ENCODE data around the gene KCTD13. TPM values are rescaled to one million over a fixed set of nuclear protein-coding genes. Genes with fewer than 3 reads are reported as not detected.
"Not testable (repeated sequence)": the region's sequence is repeated elsewhere in the genome, so short reads cannot be mapped to it uniquely, and the experiment has no call there.

KCTD13 gene
- total and polyA plus RNA-seq, 9 donors = 4.3 to 18.8 (median 12.2) TPM

- 83% methylated on average over 1 of the region's 2 CpGs for WGBS (ENCODE audit: insufficient coverage)
- H3K9me3 ChIP-seq (replicated peaks; ENCODE audit: control insufficient read depth, low read depth, low read length) = no peaks in the 10 kb centered on the region
- no peak overlapping the region for H3K4me3 ChIP-seq (ENCODE audit: low read length)
- no peak overlapping the region for H3K27ac ChIP-seq (ENCODE audit: low read length)
- peaks cover 18% of the 10 kb centered on the region for H3K4me1 ChIP-seq (ENCODE audit: control insufficient read depth, insufficient read depth, low read length)
- H3K36me3 ChIP-seq (ENCODE audit: control insufficient read depth, insufficient read depth, low read length) = peaks cover 20% of the 10 kb centered on the region
- no peak for DNase-seq
- H3K27me3 ChIP-seq (ENCODE audit: control insufficient read depth, insufficient read depth, low read length) = no peaks in the 10 kb centered on the region
These were observed 3.7 kb downstream of the KCTD13 start for GRCh38 chr16:29922326-29922725.

GRCh38 chr16:29921034-29921385, 5.0 kb downstream of the KCTD13 start:
- Histone ChIP-seq H3K4me1 (ENCODE audit: control insufficient read depth, insufficient read depth, low read length) (peaks cover 8% of the 10 kb centered on the region), H3K27me3 (ENCODE audit: control insufficient read depth, insufficient read depth, low read length) (no peaks in the 10 kb centered on the region), H3K36me3 (ENCODE audit: control insufficient read depth, insufficient read depth, low read length) (peaks cover 26% of the 10 kb centered on the region), H3K4me3 (ENCODE audit: low read length) (no peak overlapping the region), H3K27ac (ENCODE audit: low read length) (no peak overlapping the region), H3K9me3 (replicated peaks; ENCODE audit: control insufficient read depth, low read depth, low read length) (no peaks in the 10 kb centered on the region)
- WGBS (ENCODE audit: insufficient coverage) = 77% methylated on average over 1 of the region's 3 CpGs
- DNase-seq = no peak

- Histone ChIP-seq H3K9me3 (replicated peaks; ENCODE audit: control insufficient read depth, low read depth, low read length) (no peaks in the 10 kb centered on the region), H3K4me3 (ENCODE audit: low read length) (no peak overlapping the region), H3K27me3 (ENCODE audit: control insufficient read depth, insufficient read depth, low read length) (no peaks in the 10 kb centered on the region), H3K27ac (ENCODE audit: low read length) (no peak overlapping the region), H3K36me3 (ENCODE audit: control insufficient read depth, insufficient read depth, low read length) (peaks cover 26% of the 10 kb centered on the region), H3K4me1 (ENCODE audit: control insufficient read depth, insufficient read depth, low read length) (peaks cover 8% of the 10 kb centered on the region)
- WGBS (ENCODE audit: insufficient coverage) = 50% methylated on average over 1 of the region's 6 CpGs
- DNase-seq = no peak
These were observed 5.6 kb downstream of the KCTD13 start for GRCh38 chr16:29920288-29921033.

- DNase-seq = no peak
- Histone ChIP-seq H3K36me3 (ENCODE audit: control insufficient read depth, insufficient read depth, low read length) (peaks cover 22% of the 10 kb centered on the region), H3K4me3 (ENCODE audit: low read length) (no peak overlapping the region), H3K9me3 (replicated peaks; ENCODE audit: control insufficient read depth, low read depth, low read length) (no peaks in the 10 kb centered on the region), H3K27ac (ENCODE audit: low read length) (no peak overlapping the region), H3K27me3 (ENCODE audit: control insufficient read depth, insufficient read depth, low read length) (no peaks in the 10 kb centered on the region), H3K4me1 (ENCODE audit: control insufficient read depth, insufficient read depth, low read length) (no peaks in the 10 kb centered on the region)
- WGBS (ENCODE audit: insufficient coverage) = 100% methylated on average over 1 of the region's 1 CpG
These were observed 9.0 kb downstream of the KCTD13 start for GRCh38 chr16:29916979-29917378.

GRCh38 chr16:29915590-29916247, 10.3 kb downstream of the KCTD13 start:
- Histone ChIP-seq H3K9me3 (replicated peaks; ENCODE audit: control insufficient read depth, low read depth, low read length) (no peaks in the 10 kb centered on the region), H3K36me3 (ENCODE audit: control insufficient read depth, insufficient read depth, low read length) (peaks cover 16% of the 10 kb centered on the region), H3K4me3 (ENCODE audit: low read length) (no peak overlapping the region), H3K27ac (ENCODE audit: low read length) (no peak overlapping the region), H3K4me1 (ENCODE audit: control insufficient read depth, insufficient read depth, low read length) (no peaks in the 10 kb centered on the region), H3K27me3 (ENCODE audit: control insufficient read depth, insufficient read depth, low read length) (no peaks in the 10 kb centered on the region)
- WGBS (ENCODE audit: insufficient coverage) = 81% methylated on average over 2 of the region's 6 CpGs
- DNase-seq = no peak

GRCh38 chr16:29913514-29913913, 12.5 kb downstream of the KCTD13 start:
- Histone ChIP-seq H3K4me3 (ENCODE audit: low read length) (no peak overlapping the region), H3K4me1 (ENCODE audit: control insufficient read depth, insufficient read depth, low read length) (no peaks in the 10 kb centered on the region), H3K36me3 (ENCODE audit: control insufficient read depth, insufficient read depth, low read length) (peaks cover 13% of the 10 kb centered on the region), H3K27me3 (ENCODE audit: control insufficient read depth, insufficient read depth, low read length) (no peaks in the 10 kb centered on the region), H3K9me3 (replicated peaks; ENCODE audit: control insufficient read depth, low read depth, low read length) (no peaks in the 10 kb centered on the region), H3K27ac (ENCODE audit: low read length) (no peak overlapping the region)
- no peak for DNase-seq
- WGBS (ENCODE audit: insufficient coverage) = 93% methylated on average over 4 of the region's 8 CpGs

GRCh38 chr16:29912087-29912486, 13.9 kb downstream of the KCTD13 start:
- no peaks in the 10 kb centered on the region for H3K4me1 ChIP-seq (ENCODE audit: control insufficient read depth, insufficient read depth, low read length)
- no peak overlapping the region for H3K27ac ChIP-seq (ENCODE audit: low read length)
- WGBS (ENCODE audit: insufficient coverage) = 80% methylated on average over 9 of the region's 11 CpGs
- peaks cover 12% of the 10 kb centered on the region for H3K36me3 ChIP-seq (ENCODE audit: control insufficient read depth, insufficient read depth, low read length)
- H3K9me3 ChIP-seq (replicated peaks; ENCODE audit: control insufficient read depth, low read depth, low read length) = no peaks in the 10 kb centered on the region
- no peak overlapping the region for H3K4me3 ChIP-seq (ENCODE audit: low read length)
- no peaks in the 10 kb centered on the region for H3K27me3 ChIP-seq (ENCODE audit: control insufficient read depth, insufficient read depth, low read length)
- no peak for DNase-seq

GRCh38 chr16:29911676-29912010, 14.4 kb downstream of the KCTD13 start:
- no peaks in the 10 kb centered on the region for H3K9me3 ChIP-seq (replicated peaks; ENCODE audit: control insufficient read depth, low read depth, low read length)
- H3K27me3 ChIP-seq (ENCODE audit: control insufficient read depth, insufficient read depth, low read length) = no peaks in the 10 kb centered on the region
- no peak overlapping the region for H3K27ac ChIP-seq (ENCODE audit: low read length)
- WGBS (ENCODE audit: insufficient coverage) = 67% methylated on average over 15 of the region's 15 CpGs
- peaks cover 8% of the 10 kb centered on the region for H3K36me3 ChIP-seq (ENCODE audit: control insufficient read depth, insufficient read depth, low read length)
- no peaks in the 10 kb centered on the region for H3K4me1 ChIP-seq (ENCODE audit: control insufficient read depth, insufficient read depth, low read length)
- DNase-seq = no peak
- no peak overlapping the region for H3K4me3 ChIP-seq (ENCODE audit: low read length)

- Histone ChIP-seq H3K4me3 (ENCODE audit: low read length) (no peak overlapping the region), H3K36me3 (ENCODE audit: control insufficient read depth, insufficient read depth, low read length) (peaks cover 7% of the 10 kb centered on the region), H3K4me1 (ENCODE audit: control insufficient read depth, insufficient read depth, low read length) (no peaks in the 10 kb centered on the region), H3K27me3 (ENCODE audit: control insufficient read depth, insufficient read depth, low read length) (no peaks in the 10 kb centered on the region), H3K27ac (ENCODE audit: low read length) (no peak overlapping the region), H3K9me3 (replicated peaks; ENCODE audit: control insufficient read depth, low read depth, low read length) (no peaks in the 10 kb centered on the region)
- no peak for DNase-seq
- WGBS (ENCODE audit: insufficient coverage) = 86% methylated on average over 19 of the region's 20 CpGs
These were observed 15.0 kb downstream of the KCTD13 start for GRCh38 chr16:29910819-29911675.

GRCh38 chr16:29909851-29910250, 16.2 kb downstream of the KCTD13 start:
- H3K27me3 ChIP-seq (ENCODE audit: control insufficient read depth, insufficient read depth, low read length); H3K9me3 ChIP-seq (replicated peaks; ENCODE audit: control insufficient read depth, low read depth, low read length); DNase-seq; H3K36me3 ChIP-seq (ENCODE audit: control insufficient read depth, insufficient read depth, low read length); H3K4me3 ChIP-seq (ENCODE audit: low read length); H3K4me1 ChIP-seq (ENCODE audit: control insufficient read depth, insufficient read depth, low read length); H3K27ac ChIP-seq (ENCODE audit: low read length): not testable (repeated sequence)
- no CpG with 5 or more reads among the region's 6 CpGs for WGBS (ENCODE audit: insufficient coverage)
